Measurements from ENCODE around the gene GUCY2C.

The GUCY2C gene

GRCh38 chr12:14681625-14682024 lies 14.8 kb downstream of the GUCY2C start:
- no peak for DNase-seq

- DNase-seq = peak; percentile 5
Measured at GRCh38 chr12:14681190-14681589, 15.2 kb downstream of the GUCY2C start.

GRCh38 chr12:14678547-14679150 lies 17.8 kb downstream of the GUCY2C start:
- DNase-seq = no peak

GRCh38 chr12:14668591-14668990 lies 27.8 kb downstream of the GUCY2C start:
- no peak for DNase-seq

- peak; percentile 27 for DNase-seq
Measured at GRCh38 chr12:14665354-14666348, 30.7 kb downstream of the GUCY2C start.

- peak; percentile 80 for DNase-seq
Measured at GRCh38 chr12:14664434-14665023, 31.9 kb downstream of the GUCY2C start.

GRCh38 chr12:14663002-14663401 lies 33.4 kb downstream of the GUCY2C start:
- no peak for DNase-seq

GRCh38 chr12:14656846-14657245 lies 39.6 kb downstream of the GUCY2C start:
- DNase-seq = no peak

GRCh38 chr12:14655284-14655683 lies 41.1 kb downstream of the GUCY2C start:
- no peak for DNase-seq

GRCh38 chr12:14654842-14655241 lies 41.6 kb downstream of the GUCY2C start:
- DNase-seq = no peak

GRCh38 chr12:14654416-14654815 lies 42.0 kb downstream of the GUCY2C start:
- DNase-seq = no peak

- no peak for DNase-seq
Measured at GRCh38 chr12:14652483-14652882, 43.9 kb downstream of the GUCY2C start.

- DNase-seq = no peak
Measured at GRCh38 chr12:14651371-14651770, 45.0 kb downstream of the GUCY2C start.

GRCh38 chr12:14650789-14651188 lies 45.6 kb downstream of the GUCY2C start:
- no peak for DNase-seq

GRCh38 chr12:14647028-14647750 lies 49.2 kb downstream of the GUCY2C start:
- no peak for DNase-seq

- DNase-seq = peak; percentile 65
Measured at GRCh38 chr12:14643251-14643650, 53.1 kb downstream of the GUCY2C start.

- DNase-seq = no peak
Measured at GRCh38 chr12:14638066-14638465, 58.3 kb downstream of the GUCY2C start.

- no peak for DNase-seq
Measured at GRCh38 chr12:14635776-14636175, 60.6 kb downstream of the GUCY2C start.

GRCh38 chr12:14630793-14631192 lies 65.6 kb downstream of the GUCY2C start:
- no peak for DNase-seq

GRCh38 chr12:14629832-14630710 lies 66.3 kb downstream of the GUCY2C start:
- DNase-seq = peak; percentile 83

GRCh38 chr12:14628771-14629170 lies 67.6 kb downstream of the GUCY2C start:
- DNase-seq = no peak

GRCh38 chr12:14621826-14622225 lies 74.6 kb downstream of the GUCY2C start:
- peak; percentile 22 for DNase-seq

Measured in hematopoietic multipotent progenitor cell treated with erythropoietin and hydrocortisone succinate and interleukin-3 and kit ligand, for 6 days (in vitro differentiated cells).